DMS53 (cell line): Measurements from ENCODE around the gene GBP5.
A peak's percentile ranks its signal among the peaks of the same experiment; 100 is the strongest.
"Not testable (repeated sequence)": the region's sequence is repeated elsewhere in the genome, so short reads cannot be mapped to it uniquely, and the experiment has no call there.

ENCODE experiments used
- DNase-seq: peaks from one replicate; lab custom pipeline; 2025; lab: John Stamatoyannopoulos, UW

GBP5 gene

DNA sequence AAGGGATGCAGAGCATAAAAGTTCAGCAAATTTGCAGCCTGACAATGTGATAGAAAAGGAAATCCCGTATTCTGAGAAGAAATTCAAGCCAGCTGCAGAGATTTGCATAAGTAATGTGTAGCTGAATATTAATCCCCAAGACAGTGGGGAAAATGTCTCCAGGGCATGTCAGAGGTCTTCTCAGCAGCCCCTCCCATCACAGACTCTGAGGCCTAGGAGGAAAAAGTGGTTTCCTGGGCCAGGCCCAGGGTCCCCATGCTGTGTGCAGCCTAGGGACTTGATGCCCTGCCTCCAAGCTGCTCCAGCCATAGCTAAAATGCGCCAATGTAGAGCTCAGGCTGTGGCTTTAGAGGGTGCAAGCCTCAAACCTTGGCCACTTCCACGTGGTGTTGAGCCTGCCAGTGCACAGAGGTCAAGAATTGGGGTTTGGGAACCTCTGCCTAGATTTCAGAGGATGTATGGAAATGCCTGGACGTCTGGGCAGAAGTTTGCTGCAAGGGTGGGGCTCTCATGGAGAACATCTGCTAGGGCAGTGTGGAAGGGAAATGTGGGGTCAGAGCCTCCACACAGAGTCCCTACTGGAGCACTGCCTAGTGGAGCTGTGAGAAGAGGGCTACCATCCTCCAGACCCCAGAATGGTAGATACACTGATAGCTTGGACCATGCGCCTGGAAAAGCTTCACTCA lies 11.6 kb upstream of the GBP5 start:
- not testable (repeated sequence) for DNase-seq

DNA sequence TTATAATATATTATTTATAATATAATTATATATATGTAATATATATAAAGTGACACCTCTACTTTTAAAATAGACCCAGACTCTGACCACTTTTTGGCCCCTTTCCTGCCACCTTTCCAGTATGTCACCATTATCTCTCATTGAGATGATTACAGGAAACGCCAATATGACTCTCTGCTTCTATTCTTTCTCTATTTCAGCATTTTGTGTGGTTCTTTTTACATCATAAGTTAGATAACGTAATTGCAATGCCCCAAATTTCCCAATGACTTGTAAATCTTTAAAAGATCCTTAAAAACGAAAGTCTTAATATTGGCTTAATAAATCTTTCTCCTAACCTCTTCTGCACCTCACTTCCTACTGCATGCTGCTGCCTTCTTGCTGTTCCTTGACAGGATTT lies 8.1 kb upstream of the GBP5 start:
- DNase-seq, result no peak

DNA sequence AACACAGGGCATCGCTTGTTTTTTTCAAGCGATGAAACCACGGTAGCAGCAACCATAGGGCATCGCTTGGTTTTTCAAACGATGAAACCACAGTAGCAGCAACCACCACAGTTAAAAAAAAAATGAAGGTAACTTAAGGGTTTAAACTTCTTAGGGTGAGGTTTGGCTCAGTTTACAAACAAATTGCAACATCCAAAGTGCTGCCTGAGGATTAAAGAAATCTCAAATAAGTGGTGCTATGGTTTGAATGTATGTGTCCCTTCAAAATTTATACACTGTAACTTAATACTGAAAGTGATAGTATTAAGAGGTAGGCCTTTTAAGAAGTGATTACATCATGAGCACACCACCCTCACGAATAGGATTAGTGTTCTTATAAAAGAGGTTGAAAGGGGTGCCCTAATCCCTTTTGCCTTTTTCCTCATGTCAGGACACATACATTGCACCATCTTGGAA lies 6.4 kb upstream of the GBP5 start:
- DNase-seq, result no peak

DNA sequence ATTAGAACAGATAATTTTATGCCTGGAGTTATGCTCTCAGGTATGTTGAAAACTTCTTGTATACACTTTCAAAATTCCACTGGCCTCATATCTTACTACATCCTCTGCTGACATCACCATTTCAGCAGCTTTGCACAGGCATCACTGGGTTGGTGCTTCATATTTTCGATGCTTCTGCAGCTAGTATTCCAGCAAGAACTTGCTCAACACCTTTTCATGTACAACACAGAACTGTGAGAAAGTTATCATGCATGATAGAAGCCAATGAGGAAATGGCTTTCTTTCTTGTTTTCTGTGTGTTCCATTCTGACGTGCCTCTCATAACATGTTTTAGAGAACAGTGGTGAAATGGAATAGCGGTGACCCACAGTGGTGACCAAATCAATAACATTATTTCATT lies 5.1 kb upstream of the GBP5 start:
- no peak for DNase-seq

DNA sequence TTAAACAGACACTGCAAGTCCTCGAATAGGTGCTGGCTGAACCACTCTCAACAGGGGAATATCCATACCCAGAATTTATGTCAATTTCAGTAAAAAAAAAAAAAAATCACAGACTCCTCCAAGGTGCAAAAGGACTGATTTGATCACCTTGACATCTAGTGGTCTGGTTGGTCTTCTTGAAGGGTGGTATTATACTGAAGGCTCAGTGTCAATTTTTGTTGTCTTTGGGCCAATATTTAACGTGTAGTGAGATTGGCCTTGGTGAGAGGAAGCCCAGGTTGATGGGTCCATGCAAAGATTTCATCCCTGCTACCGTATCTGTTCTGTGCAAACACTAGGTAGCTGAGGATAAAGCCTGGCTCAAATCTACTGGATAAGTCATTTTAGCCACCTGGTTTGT lies 4.0 kb upstream of the GBP5 start:
- DNase-seq, result peak; percentile 46

DNA sequence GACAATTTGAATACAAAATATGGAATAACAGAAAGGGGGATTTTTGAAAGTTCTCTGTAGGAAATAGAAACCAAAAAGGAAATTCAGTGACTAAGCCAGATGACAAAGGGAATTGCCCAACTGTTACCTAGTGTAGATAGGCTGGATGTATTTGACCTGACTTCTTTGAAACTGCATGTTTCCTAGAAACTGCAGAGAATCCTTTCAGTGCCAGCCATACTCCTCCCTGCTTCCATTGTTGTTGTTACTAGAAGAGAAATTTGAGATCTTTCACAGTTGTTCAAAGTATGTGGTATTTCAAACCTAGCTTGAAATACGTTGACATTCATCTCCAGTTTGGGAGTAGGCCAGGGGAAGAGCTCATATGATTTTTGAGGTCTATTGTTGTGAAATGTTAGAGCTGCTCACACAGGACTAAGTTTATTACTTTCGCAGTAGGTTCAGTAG lies 1.8 kb upstream of the GBP5 start:
- DNase-seq, result no peak

DNA sequence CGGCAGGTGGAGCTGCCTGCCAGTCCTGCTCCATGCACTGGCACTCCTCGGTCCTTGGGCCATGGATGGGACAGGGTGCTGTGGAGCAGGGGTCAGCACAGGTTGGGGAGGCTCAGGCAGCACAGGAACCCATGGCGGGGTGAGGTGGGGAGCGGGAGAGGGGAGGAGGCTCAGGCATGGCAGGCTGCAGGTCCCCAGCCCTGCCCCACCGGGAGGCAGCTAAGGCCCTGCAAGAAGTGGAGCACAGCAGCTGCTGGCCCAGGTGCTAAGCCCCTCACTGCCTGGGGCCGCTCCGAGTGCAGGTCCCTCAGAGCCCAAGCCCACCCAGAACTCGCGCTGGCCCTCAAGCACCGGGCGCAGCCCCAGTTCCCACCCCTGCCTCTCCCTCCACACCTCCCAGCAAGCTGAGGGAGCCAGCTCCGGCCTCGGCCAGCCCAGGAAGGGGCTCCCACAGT lies 691 bp upstream of the GBP5 start:
- DNase-seq, result no peak

DNA sequence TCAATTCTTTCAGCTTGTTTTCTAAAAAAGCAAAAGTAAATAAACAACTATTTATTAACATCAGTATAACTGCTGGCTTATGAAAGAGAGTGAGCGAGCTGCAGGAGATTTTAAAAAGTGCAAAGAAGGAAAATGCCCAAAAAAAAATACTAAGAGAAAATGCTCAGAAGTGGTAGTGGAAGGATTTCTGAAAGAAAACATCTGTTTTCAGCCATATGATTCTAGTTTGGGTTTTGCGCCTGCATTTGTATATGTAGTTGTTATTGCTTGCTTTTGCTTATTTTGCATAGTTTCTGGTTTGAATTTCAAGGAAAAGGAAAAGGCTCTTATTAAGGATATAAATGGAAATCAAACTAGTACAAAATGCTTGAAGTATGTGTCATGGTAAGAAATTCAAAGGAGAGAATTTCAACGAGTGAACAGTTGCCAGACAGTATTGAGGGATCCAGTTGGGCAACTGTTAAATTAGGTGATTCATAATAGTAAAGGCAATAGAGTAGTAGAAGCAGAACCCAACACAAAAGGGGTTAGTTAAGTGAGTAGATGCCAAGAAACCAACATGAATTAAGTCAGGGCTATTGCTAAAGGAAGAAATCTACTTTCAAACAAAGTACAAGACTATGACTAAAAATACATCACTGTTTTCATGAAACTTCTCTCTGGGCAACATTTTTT lies 1.2 kb downstream of the GBP5 start:
- DNase-seq, result no peak

DNA sequence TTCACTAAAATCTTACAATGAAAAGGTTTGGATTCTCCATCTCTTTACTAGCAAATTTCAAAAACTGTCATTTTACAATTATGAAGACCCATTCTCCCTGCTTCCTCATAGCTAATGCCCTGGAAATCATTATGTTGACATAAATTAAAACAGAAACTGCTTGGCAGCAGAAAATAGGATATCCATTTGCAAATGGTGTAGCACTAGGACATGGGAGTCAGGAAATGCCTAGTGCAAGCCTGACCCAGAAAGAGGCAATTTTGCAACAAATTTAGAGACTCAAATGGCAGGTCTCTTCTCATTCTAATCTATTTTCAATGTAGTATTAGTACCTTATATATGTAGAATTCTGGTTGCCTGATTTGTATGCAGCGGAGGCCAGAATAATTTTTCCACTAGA lies 2.2 kb downstream of the GBP5 start:
- no peak for DNase-seq

DNA sequence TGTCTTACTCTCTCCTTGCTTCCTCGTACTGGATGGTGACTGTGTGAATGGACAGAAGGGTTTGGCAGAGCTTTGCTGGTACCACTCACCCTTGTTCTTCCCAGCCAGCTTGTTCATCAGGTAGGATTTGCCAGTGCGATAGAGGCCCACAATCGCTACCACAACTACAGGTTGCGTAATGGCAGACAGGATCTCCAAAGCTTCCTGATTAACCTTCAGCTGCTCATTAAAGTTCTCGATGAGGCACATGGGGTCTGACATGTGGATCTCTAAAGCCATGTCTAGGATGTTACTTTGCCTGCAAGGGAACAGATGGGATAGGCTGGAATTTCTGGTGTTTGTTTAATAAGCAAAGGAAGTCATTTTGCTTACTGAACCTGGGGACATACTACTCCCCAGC lies 3.4 kb downstream of the GBP5 start:
- DNase-seq, result no peak

DNA sequence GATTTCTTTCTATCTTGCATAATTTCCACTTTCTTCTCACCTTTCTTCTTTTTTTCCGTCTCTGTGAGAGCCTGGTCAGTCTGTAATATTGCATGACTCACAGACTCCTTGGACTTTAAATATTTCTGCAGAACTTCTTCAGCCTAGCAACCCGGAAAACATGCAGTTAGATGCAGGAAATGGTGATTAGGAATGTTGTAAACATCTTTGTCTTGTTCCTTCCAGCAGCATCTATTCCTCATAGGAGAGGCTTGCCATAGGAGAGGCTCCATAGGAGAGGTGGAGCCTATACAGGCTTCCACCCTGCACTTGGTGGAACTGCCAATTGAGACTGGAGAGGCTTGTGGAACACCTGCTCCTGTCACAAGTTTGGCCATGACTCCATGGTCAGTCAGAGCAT lies 10.0 kb downstream of the GBP5 start:
- peak; percentile 25 for DNase-seq

DNA sequence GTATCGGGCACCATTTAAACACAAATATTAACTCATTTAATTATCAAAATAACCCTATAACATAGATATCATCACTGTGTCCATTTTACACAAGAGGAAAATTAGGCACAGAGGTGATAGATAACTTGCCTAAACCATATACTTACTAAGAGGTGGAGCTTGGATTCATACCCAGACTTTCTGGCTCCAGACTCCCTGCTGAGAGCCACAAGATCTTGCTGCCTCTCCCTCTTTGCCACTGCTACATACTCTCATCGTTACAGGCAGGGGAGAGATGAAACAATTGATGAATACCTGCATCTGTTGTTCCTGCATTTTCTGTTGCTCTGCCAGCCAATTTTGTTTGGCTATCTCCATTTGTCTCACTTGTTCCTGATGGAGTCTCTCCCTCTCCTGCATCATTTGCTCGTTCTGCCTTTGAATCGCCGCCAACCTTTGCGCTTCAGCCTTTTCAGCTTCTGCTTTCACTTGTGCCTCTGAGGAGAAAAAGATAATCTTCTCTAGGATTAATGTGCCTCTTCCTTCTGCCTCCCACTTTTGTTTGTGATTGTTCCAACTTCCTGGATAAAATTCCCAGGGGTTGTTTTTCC lies 10.6 kb downstream of the GBP5 start:
- peak; percentile 10 for DNase-seq

DNA sequence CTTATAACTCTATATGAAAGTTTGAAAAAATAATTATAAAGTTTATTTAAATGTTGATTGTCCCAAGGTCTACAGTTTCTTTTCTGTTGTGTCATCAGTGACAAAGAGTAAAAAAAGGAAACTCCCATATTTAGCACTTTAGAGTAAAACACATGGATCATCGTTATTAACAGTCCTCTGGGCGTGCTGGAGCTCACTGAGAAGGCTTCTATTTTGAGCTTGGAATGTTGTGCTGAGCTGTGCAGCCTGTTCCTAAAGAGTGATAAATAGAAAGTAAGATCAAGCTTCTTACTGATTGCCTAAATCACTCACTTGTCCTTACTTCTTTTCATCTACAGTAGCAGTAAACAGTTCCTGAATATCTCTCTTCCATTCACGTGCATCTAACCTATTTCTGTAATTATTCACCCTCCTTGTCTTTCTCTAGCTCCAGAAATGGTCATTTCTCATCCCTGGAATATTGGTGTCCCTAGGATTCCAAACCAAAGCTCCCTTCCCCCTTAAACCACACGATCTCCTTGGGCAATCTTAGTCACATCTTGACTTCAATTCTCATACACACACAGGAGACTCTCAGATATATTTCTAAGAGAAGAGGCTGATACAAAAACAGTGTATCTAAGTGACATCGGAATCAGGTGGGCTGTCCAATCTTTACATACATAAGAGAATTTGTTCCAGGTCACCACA lies 11.9 kb downstream of the GBP5 start:
- DNase-seq, result no peak

DNA sequence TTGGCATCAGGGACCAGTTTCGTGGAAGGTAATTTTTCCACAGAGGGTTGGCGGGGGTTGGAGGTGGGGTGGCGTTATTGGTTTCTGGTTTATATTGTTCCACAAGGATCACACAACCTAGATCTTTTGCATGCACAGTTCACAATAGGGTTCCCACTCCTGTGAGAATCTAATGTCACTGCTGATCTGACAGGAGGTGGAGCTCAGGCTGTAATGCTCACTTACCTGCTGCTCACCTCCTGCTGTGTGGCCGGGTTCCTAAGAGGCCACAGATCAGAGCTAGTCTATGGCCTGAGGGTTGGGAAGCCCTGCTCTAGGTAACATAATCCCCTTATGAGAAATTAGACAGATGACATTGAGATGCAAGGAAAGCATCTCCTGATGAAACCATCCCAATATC lies 12.6 kb downstream of the GBP5 start:
- DNase-seq, result no peak

DNA sequence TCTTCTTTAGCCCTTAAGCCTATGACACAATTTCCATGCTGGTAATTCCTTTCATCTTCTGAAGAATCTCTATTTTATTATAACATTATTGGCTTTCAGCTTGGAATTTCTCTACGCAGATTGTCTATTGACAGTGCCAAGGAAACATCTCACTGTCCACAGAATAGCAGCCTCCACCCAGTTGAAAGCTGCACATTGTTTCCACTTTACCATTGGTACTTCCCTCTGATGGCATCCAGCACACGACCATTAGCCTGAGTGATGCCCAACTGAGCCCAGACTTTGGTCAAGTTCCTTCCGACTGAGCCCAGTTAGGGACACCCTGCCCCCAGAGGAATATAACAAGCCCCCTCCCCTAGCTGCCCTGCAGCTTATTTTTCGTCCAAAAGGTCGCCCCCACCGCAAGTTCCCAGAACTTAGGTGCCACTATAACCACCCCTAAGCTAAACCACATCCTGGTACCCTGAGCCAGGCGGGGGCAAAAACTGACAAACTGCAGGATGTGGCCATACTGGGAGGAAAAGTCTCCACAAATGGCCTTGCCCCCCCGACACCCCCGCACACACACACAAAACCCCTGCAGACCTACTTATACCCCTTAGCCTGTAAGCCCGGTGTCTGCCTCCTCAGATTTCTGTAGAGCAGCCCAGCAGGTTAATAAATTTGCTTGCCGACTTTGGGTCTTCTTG lies 13.2 kb downstream of the GBP5 start:
- no peak for DNase-seq

DNA sequence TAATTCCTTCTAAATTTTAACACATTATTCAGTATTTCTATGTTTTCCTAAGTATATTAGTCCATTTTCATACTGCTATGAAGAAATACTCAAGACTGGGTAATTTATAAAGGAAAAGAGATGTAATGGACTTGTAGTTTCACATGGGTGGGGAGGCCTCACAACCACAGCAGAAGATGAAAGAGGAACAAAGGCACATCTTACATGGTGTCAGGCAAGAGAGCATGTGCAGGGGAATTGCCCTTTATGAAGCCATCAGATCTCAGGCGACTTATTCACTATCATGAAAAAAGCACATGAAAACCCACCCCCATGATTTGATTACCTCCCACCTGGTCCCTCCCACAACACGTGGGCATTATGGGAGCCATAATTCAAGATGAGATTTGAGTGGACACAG lies 15.6 kb downstream of the GBP5 start:
- no peak for DNase-seq

DNA sequence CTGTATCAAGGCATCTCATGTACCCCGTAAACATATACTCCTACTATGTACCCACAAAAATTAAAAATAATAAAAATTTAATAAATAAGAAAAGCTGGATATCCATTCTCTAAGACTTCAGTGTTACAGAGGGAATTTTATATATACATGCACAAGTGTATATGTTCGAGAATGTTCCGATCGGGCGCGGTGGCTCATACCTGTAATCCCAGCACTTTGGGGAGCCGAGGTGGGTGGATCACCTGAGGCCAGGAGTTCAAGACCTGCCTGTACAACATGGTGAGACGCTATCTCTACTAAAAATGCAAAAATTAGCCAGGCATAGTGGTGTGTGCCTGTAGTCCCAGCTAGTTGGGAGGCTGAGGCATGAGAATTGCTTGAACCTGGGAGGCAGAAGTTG lies 17.1 kb downstream of the GBP5 start:
- not testable (repeated sequence) for DNase-seq

DNA sequence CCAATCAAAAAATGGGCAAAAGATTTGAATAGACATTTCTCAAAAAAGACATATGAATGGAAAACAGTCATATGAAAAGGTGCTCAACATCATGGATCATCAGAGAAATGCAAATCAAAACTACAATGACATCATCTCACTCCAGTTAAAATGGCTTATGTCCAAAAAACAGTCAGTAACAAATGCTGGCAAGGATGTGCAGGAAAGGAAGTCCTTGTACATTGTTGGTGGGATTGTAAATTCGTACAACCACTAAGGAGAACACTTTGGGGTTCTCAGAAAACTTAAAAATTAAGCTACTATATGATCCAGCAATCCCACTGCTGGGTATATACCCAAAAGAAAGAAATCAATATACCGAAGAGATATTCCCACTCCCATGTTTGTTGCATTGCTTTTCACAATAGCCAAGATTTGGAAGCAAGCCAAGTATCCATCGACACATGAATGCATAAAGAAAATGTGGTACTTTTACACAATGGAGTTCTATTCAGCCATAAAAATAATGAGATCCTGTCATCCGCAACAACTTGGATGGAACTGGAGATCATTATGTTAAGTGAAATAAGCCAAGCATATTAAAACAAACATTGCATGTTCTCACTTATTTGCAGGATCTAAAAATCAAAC lies 17.9 kb downstream of the GBP5 start:
- peak; percentile 60 for DNase-seq

DNA sequence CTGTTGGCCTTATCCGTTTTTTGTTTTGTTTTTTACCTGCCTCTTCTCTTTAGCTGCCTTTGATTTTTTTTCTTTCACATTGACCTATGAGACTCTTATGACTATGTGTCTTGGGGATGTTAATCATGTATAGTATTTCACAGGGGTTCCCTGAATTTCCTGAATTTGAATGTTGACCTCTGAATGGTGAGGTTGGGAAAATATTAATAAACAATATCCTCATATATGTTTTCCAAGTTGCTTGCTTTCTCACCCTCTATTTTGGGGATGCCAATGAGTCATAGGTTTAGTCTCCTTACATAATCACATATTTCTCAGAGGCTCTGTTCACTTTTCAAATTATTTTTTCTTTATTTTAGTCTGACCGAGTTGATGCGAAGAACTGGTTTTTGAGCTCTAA lies 29.6 kb downstream of the GBP5 start:
- no peak for DNase-seq
